ENCODE measurements around the gene HEATR5A. TPM values are rescaled to one million over a fixed set of nuclear protein-coding genes. Genes with fewer than 3 reads are reported as not detected.

The HEATR5A gene
- total and polyA plus RNA-seq, 2 of the 13 experiments (the other 11 are each of a cell fraction or from before 2014, with no cell fraction given) = 36.4 to 105 TPM

DNA sequence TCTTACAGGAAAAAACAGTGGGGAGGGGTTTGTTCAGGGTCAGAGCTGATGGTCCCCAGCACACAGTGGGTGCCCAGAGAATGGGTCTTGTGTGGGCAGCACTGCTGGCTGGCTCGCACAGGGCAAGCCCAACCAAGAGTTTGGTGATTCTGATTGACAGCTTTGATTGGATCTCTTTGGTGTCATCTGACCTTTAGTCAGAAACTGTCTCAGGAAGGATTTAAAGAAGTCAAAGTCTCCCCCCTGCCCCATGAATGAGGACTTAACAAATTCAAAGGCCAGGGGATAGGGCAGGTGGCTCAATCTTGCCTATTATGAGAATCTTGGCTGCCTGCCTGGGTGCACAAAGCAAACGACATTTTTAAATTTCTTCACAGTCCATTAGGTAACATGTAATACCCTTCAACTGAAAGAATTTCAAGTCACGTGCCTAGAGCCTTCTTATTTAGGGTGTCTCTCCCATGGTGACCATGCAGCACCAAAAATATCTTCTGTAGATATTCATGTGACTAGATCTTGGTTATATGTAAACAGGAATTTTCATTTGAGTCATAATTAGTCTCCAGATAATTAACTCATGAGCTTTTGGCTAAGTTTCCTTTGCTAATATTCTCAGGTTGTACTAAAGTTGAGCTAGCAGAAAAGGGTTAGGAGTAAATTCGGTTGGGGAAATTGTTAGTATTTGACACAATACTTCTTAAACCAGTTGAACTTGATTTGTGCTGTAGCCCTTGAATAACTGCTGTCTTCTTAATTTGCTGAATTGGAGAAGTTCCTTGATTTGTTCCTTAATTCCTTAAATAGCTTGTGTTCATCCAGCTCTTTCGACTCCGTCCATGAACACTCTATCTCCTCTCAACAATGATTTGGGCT is 158.3 kb downstream of the HEATR5A start (continued):
- TF ChIP-seq ZNF775 (CRISPR knock-in tag; IDR thresholded peaks at IDR 0.05; ENCODE audit: borderline replicate concordance) (peak; percentile 77; the same call in 1 of the 2 replicates), ZBTB3 (CRISPR knock-in tag; IDR thresholded peaks at IDR 0.05; ENCODE audit: borderline replicate concordance, low read depth) (no peak), ZNF569 (CRISPR knock-in tag; IDR thresholded peaks at IDR 0.05; ENCODE audit: borderline replicate concordance) (no peak), RBM39 (IDR thresholded peaks at IDR 0.05; ENCODE audit: low read depth, low read length, poor library complexity, severe bottlenecking) (no peak), ZNF10 (CRISPR knock-in tag; IDR thresholded peaks at IDR 0.05; ENCODE audit: borderline replicate concordance, low read depth) (no peak), MAFG (CRISPR knock-in tag; IDR thresholded peaks at IDR 0.05) (no peak), ZNF34 (CRISPR knock-in tag; IDR thresholded peaks at IDR 0.05; ENCODE audit: borderline replicate concordance) (no peak), CBX2 (IDR thresholded peaks at IDR 0.05; ENCODE audit: low read depth, low read length) (no peak), CBX2 (CRISPR knock-in tag; IDR thresholded peaks at IDR 0.05; ENCODE audit: low read depth) (no peak), ZMYM2 (CRISPR knock-in tag; IDR thresholded peaks at IDR 0.05) (peak; percentile 76; the same call in 1 of the 2 replicates), SMARCE1 (IDR thresholded peaks at IDR 0.05; ENCODE audit: borderline replicate concordance) (no peak), SIX1 (CRISPR knock-in tag; IDR thresholded peaks at IDR 0.05; ENCODE audit: borderline replicate concordance) (peak; percentile 63), KMT2A (CRISPR knock-in tag; IDR thresholded peaks at IDR 0.05) (no peak), ZNF782 (CRISPR knock-in tag; IDR thresholded peaks at IDR 0.05; ENCODE audit: borderline replicate concordance) (no peak), SRSF9 (IDR thresholded peaks at IDR 0.05; ENCODE audit: borderline replicate concordance, insufficient read depth, low read depth, low read length, poor library complexity, severe bottlenecking) (no peak), FOSL1 (CRISPR knock-in tag; IDR thresholded peaks at IDR 0.05; ENCODE audit: borderline replicate concordance) (0 out of 2 replicates have a peak, but pooled peaks have one; percentile 35), FOXC1 (CRISPR knock-in tag; IDR thresholded peaks at IDR 0.05; ENCODE audit: borderline replicate concordance) (peak; percentile 59; the same call in 1 of the 2 replicates)
- TF ChIP-seq, protein P1, sequence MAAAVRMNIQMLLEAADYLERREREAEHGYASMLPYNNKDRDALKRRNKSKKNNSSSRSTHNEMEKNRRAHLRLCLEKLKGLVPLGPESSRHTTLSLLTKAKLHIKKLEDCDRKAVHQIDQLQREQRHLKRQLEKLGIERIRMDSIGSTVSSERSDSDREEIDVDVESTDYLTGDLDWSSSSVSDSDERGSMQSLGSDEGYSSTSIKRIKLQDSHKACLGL (CRISPR knock-in tag; IDR thresholded peaks at IDR 0.05) = no peak
- TF ChIP-seq, protein P2, sequence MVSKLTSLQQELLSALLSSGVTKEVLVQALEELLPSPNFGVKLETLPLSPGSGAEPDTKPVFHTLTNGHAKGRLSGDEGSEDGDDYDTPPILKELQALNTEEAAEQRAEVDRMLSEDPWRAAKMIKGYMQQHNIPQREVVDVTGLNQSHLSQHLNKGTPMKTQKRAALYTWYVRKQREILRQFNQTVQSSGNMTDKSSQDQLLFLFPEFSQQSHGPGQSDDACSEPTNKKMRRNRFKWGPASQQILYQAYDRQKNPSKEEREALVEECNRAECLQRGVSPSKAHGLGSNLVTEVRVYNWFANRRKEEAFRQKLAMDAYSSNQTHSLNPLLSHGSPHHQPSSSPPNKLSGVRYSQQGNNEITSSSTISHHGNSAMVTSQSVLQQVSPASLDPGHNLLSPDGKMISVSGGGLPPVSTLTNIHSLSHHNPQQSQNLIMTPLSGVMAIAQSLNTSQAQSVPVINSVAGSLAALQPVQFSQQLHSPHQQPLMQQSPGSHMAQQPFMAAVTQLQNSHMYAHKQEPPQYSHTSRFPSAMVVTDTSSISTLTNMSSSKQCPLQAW (CRISPR knock-in tag; IDR thresholded peaks at IDR 0.05) = no peak
- TF ChIP-seq, protein P3, sequence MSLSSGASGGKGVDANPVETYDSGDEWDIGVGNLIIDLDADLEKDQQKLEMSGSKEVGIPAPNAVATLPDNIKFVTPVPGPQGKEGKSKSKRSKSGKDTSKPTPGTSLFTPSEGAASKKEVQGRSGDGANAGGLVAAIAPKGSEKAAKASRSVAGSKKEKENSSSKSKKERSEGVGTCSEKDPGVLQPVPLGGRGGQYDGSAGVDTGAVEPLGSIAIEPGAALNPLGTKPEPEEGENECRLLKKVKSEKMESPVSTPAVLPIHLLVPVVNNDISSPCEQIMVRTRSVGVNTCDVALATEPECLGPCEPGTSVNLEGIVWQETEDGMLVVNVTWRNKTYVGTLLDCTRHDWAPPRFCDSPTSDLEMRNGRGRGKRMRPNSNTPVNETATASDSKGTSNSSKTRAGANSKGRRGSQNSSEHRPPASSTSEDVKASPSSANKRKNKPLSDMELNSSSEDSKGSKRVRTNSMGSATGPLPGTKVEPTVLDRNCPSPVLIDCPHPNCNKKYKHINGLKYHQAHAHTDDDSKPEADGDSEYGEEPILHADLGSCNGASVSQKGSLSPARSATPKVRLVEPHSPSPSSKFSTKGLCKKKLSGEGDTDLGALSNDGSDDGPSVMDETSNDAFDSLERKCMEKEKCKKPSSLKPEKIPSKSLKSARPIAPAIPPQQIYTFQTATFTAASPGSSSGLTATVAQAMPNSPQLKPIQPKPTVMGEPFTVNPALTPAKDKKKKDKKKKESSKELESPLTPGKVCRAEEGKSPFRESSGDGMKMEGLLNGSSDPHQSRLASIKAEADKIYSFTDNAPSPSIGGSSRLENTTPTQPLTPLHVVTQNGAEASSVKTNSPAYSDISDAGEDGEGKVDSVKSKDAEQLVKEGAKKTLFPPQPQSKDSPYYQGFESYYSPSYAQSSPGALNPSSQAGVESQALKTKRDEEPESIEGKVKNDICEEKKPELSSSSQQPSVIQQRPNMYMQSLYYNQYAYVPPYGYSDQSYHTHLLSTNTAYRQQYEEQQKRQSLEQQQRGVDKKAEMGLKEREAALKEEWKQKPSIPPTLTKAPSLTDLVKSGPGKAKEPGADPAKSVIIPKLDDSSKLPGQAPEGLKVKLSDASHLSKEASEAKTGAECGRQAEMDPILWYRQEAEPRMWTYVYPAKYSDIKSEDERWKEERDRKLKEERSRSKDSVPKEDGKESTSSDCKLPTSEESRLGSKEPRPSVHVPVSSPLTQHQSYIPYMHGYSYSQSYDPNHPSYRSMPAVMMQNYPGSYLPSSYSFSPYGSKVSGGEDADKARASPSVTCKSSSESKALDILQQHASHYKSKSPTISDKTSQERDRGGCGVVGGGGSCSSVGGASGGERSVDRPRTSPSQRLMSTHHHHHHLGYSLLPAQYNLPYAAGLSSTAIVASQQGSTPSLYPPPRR (CRISPR knock-in tag; IDR thresholded peaks at IDR 0.05; ENCODE audit: borderline replicate concordance) = peak; percentile 84; the same call in 1 of the 2 replicates
